NCI-H146 (cell line): ENCODE data around the gene TEAD3.

Experiments
- DNase-seq: peaks from one replicate; lab custom pipeline; 2025; lab: John Stamatoyannopoulos, UW

Gene TEAD3

GRCh38 chr6:35475573-35475972, 21.3 kb downstream of the TEAD3 start:
- no peak for DNase-seq

- no peak for DNase-seq
Observed at GRCh38 chr6:35474942-35475570, 21.8 kb downstream of the TEAD3 start.

- no peak for DNase-seq
Observed at GRCh38 chr6:35474131-35474941, 22.5 kb downstream of the TEAD3 start.

DNA sequence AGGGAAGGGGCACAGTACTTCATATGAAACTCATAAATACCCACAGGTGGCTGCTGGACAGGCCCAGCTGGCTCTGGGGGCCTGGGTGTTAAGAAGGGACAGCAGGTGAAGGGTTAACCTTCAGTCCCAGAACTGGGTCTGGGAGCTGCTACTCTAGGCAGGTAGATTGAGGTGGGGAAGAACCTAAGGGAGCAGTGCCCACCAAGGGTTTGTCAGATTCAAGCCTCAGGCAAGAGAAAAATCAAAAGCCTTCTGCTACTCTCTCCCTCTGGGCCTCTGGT, 23.1 kb downstream of the TEAD3 start:
- DNase-seq: no peak

GRCh38 chr6:35473075-35473849, 23.6 kb downstream of the TEAD3 start:
- DNase-seq: no peak

DNA sequence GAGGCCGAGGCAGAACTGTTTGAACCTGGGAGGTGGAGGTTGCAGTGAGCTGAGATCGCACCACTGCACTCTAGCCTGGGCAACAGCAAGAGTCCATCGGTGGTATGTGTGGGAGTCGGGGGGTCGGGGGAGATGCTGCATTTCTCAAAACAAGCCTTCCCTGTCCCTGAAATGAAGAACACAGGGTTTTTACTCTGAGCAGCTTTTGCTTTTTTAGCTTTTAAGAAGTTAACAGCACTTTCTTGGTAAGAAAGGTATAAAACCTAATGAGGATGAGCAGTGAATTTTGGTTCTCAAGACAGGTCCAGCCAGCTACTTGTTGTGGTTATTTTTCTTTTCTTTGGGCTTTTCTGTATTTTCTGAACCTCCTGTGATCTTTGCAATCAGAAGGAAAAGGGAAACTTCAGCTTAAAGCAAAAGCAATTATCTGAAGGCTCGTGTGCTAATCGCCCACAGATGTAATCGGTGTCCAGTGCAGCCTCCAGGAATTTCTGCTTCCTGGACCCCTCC, 25.0 kb downstream of the TEAD3 start:
- no peak for DNase-seq

DNA sequence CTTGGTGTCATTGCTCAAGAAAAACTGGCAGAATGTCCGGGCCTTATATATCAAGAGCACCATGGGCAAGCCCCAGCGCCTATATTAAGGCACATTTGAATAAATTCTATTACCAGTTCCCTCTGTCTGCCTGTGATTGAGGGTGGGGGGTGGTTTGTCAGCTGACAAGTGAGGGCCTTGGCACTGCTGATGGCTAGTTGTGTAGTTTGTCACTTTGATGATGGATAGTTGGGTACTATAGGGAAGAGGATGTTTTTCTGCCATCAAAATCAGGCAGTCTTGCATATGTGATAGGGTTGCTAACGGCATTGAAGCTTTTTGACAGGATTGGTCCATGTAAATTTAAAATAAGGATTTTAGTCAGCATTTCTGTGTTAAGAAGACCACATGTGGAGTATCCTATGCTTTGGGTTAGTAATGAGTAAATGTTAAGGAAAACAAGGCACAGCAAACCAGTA, 26.2 kb downstream of the TEAD3 start:
- no peak for DNase-seq

- DNase-seq: peak; percentile 9
Observed at GRCh38 chr6:35469751-35470662, 26.9 kb downstream of the TEAD3 start.

GRCh38 chr6:35468980-35469750, 27.7 kb downstream of the TEAD3 start:
- peak; percentile 65 for DNase-seq

DNA sequence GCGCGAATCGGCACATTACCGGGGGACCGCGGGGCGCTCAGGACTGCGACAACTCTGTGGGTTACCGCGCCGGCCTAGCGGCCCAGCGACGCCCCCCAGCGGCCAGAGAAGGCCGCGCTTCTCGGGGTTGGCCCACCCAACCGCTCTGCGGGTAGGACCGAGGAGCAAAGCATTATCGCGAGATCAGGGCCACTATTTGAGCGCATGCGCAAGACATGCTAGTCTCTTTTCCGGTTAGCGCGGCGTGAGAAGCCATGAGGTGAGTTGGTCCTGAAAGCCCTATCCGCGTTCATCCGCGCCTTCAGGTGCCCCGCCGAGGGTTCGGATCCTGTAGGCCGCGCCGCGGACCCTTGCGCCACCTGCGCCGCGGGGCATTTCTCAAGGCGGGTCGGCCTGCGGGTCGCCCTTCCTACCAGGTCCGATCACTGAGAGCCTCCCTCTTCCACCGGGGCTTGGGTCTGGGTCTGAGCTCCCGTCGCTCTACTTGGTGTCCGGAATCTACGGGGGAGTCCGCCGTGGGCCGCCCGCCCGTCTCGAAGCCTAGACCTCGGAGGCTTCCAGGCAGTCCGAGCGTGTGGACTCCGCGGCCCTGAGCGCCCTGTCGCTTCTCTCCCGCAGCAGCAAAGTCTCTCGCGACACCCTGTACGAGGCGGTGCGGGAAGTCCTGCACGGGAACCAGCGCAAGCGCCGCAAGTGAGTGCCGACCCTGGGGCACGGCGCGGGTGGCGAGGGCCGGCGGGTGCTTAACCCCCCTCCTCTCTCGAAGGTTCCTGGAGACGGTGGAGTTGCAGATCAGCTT, 28.5 kb downstream of the TEAD3 start, which contains the start of gene RPL10A:
Gene RPL10A (plus strand): TSS at position 221 of the 799 bp plus-strand sequence. CDS start 34 bp downstream, at position 255.
- DNase-seq: peak; percentile 96

GRCh38 chr6:35465646-35466045, 31.2 kb downstream of the TEAD3 start:
- DNase-seq: no peak

DNA sequence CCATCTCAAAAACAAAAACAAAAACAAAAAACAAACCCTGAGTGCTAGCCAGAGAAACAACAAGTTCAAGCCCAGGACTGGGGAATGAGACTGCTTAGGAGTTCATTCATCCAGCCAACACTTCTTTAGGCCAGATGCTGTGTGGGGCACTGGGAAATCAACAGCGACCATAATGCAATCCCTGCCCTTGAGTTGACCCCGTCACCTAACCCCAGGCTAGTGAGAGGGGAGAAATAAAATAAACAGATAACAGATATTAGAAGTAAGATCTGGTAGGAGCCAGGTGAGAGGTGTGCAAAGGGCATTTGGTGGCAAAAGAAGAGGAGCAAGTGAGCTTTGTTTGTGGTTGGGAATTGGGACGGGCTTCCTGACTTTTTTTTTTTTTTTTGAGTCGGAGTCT, 33.6 kb downstream of the TEAD3 start:
- DNase-seq: no peak

DNA sequence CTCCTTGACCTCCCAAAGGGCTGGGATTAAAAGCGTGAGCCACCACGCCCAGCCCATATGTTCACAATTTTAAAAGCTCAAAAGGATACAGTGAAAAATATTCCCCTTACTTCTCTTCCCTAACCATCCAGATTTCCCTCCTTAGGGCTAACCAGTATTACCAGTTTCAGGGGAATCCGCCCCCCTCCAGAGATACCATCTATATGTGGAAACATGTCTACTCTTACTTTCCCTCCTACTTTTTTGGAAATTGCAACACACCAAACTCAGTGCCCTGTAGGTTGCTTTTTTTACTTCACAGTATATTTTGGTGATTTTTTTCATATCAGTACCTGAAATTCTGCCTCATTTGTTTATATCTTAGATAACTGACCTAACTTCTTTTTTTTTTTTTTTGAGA, 35.6 kb downstream of the TEAD3 start:
- no peak for DNase-seq

GRCh38 chr6:35457907-35458306, 39.0 kb downstream of the TEAD3 start:
- DNase-seq: no peak

GRCh38 chr6:35454391-35455110, 42.3 kb downstream of the TEAD3 start:
- no peak for DNase-seq

GRCh38 chr6:35453236-35453635, 43.6 kb downstream of the TEAD3 start:
- DNase-seq: no peak

GRCh38 chr6:35452183-35453090, 44.4 kb downstream of the TEAD3 start, which contains the start of gene FANCE:
Gene FANCE (plus strand): TSS chr6:35452338. CDS start chr6:35452546, 208 bp downstream.
- DNase-seq: peak; percentile 94
